Kasumi-1 (cell line): ENCODE results near the gene FRMD4A.
"Not testable (repeated sequence)": the region's sequence is repeated elsewhere in the genome, so short reads cannot be mapped to it uniquely, and the experiment has no call there.

Source experiments
- DNase-seq, 2 experiments: peaks; one replicate each; lab custom pipeline; 2025; lab: John Stamatoyannopoulos, UW

Gene FRMD4A

DNA sequence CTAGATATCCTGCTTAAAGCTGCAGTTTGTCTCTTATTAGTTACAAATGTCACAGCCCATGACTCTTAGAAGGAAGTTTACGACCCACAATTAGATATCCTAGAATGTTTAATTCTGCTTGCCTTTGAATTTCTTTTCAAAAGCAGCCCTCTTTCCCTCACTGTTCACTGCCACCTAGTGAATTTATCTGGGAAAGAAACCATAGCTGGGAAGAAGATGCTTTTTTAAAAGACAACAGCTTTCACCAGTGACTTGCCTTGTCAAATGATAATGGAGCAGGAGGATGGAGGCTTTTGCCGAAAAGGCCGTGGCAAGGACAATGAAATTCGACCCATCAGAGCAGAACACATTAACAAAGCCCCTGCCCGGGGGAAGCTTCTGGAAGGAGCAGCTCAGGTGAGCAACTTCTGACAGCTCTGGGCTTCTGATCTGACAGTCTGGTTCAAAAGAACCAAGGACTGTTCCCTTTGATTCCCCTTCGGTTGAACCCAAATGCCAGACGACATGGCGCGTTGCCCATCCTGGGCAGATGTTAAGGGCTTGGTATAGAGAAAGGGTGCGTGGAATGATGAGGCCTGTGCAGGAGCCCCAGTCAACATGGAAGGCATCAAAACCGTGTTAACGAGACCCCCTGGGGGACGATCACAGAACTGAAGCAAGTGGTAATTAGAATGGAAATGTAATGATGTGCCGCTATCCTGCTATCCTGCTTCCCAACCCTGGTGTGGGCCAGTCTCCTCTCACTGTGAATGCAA is 236.8 kb downstream of the FRMD4A start:
- no peak for DNase-seq

DNA sequence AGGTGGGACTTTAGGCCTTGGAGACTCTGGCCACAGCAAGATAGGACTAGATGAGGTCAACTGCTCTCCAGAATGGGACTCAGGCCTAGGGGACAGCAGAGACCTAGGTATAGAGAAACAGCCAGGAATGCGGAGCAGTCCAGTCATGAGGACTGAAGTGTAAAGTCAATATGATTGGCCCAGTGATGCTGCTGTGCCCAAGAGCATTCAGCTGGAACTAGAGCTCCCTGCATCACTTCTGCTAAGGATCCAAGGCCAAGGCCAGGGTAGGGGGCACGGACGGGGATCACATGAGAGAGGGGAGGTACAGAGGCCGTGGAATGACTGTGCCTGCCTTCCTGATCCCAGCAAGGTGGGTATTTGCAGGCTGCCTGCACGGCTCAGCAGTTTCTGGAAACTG is 237.9 kb downstream of the FRMD4A start:
- DNase-seq, result no peak

DNA sequence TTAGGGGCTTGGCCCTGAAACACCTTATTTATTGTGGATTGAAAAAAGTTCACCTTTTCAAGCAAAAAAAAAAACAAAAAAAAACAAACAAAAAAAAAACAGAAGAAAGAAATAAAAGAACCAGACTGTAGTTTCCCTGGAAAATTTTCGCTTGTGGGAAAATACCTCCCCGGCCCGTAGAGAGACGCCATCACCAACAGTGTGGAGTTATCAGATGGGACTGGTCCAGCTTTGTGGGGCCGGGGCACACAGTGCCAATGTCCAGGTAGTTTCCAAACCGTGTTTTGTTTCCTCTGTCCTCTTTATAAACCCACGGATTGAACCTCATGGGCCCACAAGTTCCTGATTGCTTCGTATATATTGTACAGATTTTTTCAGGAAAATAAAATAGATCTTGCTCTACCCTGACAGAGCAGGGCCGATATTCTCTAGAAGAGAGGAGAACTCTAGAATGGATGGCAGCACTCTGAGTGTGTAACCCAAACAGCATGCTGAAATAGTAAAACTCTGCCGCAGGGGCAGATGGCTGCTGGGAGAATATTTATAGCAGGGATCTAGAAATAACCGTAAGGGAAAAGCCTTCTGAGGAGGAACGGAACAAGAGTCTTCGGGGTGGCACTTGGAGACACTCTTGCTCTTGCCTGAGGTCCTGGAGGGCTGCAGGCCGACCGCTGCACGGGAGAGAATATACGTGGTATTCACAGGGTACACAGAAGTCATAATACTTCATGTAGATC is 241.0 kb downstream of the FRMD4A start:
- no peak for DNase-seq

DNA sequence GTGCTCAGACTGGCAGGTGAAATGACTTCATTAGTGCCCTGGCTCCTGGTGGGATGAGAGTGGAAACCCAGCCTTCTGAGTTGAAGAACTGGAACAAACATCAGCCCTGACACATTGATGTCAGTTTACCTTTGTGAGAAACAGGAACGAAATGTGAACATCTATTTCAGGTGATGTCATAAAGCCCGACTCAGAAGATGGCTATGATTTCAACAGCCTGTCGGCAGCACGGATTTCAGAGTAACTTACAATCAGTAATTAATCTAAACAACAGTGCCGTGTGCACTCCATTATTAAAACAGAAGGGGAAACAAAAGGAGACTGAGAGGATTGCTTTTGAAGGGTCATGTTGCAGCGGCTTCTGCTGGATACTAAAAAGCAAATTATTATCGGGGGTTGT is 243.2 kb downstream of the FRMD4A start:
- DNase-seq, result no peak

DNA sequence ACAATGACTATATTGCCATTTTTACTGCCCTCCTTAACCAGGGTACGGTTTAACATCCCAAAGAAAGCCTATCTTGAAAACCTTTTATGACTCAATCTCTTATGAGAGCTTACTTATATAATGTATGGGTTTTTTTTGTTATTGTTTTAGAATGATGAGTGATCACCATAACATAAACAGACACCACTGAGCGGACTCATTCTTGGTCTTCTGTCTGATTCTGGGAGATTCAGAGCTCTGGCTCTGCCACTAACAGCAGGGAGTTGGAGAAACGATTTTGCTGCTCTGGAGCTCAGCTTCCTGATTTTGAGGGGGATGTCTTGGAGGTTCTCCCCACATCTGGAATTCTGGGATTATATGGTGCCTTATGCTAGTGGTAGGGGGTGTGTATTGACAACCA is 244.1 kb downstream of the FRMD4A start:
- DNase-seq, result no peak

DNA sequence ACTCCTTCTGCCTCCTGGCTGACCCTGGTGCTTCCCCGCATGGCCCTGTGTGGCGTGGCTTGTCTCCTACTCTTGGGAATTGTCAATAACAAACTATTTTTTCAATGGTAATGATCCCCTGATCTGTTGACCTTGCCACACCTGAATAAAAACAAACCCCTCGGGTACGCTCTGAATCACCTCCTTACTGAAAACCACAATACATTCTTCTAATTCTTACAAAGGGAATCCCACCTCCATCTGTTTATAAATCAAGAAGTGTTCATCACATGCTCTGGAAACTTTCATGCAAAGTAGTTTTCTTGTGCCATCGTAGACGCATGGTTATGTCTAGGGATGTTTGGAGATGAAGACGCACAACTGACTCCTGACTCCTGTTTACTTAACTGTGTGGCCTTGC is 245.8 kb downstream of the FRMD4A start:
- no peak for DNase-seq

DNA sequence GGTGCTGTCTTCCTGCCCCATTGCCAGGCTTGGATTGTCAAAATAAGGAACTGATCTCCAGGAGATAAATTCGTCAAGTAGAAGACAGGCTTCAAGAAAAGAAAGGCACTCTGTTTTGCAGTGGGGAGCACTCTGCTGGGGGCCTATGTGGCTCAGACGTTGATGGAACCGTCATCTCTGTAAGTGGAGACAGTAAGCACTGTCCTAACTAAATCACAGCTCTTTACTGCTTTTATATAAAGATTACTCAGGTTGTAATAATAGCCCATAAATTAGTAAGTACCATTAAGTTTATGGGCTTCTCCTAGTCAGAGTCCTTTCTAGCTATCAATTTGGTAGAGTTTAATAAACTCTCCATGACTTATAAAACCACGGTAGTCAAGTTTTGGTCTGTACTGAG is 249.9 kb downstream of the FRMD4A start:
- DNase-seq, result no peak

DNA sequence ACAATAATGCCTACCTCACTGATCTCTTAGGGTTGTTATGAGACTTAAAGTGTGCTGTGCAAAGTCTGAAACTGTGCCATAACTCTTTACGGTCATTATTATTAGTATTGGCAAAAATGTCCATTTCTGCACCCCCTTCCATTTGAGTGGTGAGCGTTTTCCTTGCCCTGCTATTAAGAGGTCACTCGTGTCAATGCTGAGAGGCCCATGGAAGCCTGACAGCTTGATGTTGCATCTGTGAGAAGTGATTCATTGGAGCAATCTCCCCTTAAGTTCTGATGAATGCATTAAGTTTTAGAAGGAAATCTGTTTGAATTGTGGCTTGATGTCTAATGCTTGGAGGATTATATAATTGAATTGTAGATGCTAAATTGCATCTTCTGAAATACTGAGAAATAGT is 253.3 kb downstream of the FRMD4A start:
- DNase-seq, result no peak

DNA sequence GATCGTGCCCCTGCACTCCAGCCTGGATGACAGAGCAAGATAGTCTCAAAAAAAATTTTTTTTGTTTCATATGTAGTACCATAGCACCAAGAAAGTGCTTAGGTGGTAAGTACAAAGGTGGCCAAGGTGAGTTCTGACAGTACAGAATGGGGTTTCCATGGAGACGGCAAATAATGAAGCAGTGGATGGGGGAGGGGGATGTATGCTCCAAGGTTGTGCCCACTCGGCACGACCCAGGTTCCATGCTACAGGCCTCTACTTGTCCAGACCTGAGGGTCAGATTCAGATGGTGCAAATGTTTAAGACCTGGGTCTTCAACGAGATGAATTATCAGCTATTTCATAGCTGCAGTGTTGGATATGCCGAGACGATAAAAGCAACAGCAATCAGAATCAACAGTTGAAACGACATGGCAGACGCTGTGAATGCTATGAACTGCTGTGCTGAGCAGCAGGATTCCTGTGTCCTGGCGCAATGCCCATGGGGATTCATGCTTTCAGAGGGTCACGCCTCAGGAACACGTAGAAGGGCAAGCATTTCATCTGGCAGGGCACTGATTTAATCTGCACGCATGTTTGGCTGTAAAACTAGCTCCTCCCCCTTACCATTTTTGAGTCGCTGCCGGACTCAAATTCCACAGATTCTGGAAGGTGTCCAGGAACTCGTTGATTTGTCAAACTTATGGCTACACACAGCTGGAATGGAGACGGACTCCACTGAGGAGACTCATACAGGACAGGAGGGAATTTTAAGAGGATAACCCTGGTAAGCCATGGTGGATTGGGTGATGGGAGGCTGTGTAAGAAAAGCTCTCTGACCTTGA is 256.5 kb downstream of the FRMD4A start:
- DNase-seq, result no peak

DNA sequence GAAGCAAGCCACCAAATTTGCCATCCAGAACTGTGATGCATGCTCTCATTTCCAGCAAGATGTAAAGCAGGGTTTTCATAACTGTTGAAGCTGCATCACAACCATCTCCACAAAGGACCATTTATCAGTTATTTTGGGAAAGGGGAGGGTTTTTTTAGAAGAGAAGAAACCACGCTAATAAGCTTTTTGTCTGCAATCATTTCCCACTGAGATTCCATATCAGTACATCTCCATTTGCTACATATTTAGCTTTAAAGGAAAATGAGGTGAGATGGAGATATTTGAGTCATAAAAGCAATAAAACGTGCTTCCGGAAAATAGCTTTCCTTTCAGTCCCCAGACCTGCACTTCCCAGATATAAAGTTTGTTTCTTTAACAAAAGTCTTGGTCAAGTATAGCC is 258.2 kb downstream of the FRMD4A start:
- DNase-seq, result no peak

DNA sequence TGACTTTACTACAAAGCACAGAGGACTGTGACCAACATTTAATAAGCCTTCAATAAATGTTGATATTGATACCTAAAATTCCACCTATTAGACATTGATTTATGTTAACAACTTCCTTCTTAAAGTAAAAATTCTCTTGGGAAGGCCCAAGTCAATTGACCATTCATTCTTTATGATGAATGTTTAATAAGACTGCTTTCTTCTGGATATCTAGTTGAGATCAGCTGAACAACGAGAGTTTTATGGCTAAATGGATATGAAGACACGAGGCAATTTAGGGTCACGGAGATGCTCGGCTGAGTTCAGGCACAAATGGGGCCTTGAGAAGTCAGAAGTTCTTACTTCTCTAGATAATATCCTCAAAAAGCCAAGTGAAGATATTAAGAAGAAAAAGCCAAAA is 258.8 kb downstream of the FRMD4A start:
- DNase-seq, result no peak

DNA sequence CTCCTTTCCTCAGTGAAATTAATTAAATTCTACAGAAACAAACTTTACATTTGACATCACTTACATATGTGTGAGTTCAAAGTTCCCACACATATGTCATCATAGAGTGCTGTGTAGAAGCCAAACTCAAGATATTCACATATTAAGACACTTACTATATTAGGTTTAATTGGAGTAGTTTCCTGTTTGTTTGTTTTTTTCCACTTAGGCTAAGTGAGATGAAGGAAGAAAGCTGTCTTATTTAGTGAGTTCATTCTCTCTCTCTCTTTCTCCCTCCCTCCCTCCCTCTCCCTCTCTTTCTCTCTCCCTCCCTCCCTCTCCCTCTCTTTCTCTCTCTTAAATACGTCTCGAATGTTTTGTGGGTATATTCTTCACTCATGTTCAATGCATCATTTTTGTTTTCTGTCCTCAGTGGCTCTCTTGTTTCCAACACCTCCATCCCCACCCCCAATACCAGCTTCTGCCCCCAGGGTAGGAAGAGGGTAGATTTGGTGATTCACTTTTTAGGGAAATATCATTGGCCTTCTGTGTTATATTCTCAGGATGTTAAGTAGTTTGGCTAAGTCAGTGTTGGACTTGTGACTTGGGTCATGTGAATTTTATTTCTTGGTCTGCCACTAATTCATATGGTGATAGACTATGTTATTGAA is 262.0 kb downstream of the FRMD4A start:
- DNase-seq, result no peak

DNA sequence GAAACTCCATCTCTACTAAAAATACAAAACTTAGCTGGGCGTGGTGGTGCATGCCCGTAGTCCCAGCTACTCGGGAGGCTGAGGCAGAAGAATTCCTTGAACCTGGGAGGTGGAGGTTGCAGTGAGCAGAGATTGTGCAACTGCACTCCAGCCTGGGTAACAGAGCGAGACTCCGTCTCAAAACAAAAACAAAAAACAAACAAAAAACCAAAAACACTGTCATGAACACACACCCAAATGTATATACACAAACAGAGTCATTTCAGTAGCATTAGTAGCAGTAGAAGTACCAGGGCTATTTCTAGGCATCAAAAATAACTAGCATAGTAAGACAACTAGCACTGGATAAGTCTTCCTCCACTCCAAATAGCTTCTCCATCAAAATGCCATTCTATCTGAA is 263.1 kb downstream of the FRMD4A start:
- not testable (repeated sequence) for DNase-seq

DNA sequence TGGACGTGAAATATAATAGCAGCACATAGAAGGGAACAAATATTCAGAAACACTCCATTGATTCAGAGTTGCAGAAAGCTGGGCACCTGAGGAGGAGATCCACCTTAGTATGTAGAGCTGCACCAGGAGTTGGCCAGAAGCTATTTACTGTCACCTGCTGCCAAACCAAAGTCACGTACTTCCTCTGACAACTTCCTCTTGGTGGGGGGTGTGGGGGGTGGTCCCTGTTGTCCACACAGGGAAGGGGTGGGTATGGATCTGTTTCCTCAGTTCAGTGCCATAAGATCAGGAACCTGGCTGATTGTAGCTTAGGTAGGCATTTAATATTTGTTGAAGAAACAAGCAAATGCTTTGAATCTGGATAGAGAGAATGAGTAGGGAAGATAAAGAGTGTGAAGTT is 264.6 kb downstream of the FRMD4A start:
- no peak for DNase-seq

DNA sequence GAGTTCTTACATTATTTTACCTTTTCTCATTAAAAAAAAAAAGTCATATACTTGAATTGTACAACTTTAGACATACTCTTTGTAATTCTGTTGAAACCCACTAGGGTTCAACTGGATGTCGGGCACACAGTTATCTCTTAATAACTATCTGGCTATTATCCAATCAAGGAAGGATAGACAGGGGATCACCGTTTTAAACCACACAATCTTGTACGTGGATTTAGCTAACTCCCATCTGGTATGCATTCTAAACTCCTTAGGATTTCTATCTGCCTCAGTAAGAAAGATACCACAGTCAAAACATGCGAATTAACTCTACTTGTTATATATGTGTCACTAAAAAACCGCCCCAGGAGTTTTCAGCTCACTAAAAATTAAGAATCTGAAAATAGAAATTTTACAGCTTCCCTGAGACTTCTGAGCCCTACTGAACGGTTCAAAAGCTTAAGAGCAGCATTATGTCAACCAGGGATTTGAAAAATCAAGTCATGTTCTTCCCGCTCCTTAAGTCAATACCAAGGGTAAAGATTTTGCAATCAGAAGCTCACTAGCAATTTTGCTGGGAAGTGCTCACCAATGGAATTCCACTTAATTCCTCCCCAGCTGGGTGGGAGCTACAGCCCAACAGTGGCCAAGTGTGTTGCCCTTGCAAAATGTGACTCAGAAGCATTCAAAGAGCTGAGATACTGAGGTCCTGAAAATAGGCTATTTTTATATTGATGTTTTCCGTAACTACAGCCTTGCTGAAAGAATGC is 267.0 kb downstream of the FRMD4A start:
- DNase-seq, result no peak

DNA sequence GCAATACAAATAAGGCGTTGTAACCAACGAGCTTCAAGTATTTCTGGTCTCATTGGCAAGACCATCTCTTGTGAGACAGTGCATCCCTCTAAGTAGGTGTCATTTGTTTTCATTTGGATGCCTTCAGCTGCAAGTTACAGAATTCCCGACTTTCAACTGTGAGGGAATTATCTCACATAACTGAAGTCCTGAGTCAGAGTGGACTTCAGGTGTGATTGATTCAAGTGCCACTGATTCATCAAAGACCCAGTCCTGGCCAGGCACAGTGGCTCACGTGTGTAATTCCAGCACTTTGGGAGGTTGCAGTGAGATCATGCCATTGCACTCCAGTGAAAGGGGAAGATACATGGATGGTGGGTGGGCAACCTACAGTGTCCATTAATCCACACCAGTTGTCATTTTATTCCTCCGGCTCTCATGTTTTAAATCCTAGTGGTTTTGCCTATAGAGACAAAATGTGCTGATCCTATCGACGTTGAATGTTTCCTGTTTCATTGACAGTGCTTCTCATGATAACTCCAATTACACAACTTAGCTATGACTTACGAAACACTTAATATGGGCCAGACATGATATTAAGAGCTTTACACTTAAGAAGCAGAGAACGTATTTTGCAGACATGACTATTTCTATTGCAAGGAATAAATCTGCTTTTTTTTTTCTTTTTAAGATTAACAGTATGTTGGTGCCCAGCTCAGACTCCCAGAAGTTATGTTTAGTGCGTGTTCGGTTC is 268.0 kb downstream of the FRMD4A start:
- no peak for DNase-seq

DNA sequence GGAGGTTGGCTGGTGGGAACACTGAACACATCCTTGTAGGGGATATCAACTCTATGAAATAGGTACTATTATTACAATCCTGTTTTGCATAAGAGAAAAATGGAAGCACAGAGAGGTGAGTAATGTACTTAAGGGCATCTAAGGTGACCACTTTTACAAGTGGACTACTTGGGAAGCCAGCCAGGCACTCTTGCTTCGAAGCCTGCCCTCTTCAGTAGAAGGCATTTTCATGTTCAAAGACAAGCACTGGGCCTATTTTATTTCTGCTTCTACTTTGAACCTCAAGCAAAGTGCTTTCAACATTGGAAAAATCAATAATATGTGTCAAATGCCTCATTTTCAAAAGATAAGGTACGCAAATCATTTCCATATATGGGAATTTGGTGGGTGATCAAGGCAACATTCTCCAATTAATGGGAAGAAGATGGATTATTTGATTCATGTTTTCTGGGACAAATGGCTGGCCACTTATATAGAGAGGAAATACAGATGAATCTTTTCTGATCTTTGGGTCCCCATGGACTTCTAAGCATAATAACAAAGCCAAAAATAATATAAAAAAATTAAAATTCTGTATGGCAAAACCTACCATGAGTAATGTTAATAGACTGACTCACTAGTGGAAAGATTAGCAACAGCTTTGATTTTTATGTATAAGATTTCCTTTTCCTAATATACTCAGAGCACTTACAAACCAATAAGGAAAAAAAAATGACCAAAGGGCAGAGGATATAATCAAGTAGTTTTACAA is 270.2 kb downstream of the FRMD4A start:
- DNase-seq, result no peak

DNA sequence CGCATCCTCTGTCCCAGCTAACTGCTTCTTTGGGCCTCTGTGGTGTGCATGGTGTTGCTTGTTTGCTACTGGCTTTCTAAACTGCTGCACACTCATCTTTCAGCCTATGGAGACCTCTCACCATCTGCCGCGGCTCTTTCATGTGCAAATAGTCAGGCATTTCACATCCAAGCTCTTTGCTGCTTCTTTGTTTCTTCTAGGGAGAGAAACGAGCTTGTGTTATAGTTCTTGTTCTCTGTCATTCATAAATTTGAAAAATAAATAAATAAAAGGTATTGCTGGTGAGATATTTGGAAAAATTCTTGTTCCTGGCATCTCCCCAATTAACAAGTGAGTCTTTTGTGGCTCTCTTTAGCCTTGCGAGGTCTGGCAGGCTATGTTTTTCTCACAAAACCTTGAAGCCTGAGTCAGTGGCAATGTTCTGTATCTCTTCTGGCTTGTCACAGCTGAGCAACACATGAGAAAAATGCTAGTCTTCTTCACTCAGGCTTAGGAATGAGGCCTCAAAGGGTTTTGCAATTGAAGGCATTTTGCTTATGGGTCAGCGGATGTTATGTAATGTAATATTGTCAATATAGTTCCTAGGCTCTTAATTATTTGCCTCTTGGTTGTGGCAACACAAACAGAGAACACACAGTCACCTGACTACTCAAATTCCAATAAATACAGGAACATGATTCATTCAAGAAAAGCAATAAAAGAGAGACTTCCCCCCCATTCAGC is 274.0 kb downstream of the FRMD4A start:
- DNase-seq, result no peak

DNA sequence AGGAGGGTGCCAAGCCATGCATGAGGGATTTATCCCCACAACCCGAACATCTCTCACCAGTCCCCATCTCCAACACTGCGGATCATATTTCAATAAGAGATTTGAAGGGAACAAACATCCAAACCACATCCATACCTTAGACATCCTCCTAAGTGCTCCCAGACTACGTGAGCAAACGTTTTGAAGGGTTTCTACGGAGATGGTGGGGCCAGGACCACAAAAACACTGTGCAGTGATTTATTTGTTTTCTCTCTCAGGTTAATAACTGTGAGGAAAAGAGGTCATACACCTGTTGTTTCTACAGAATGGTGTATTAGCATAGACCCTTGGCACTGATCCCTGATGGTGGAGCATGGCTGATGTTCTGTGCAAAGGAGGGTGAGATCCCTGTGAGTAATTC is 277.8 kb downstream of the FRMD4A start:
- no peak for DNase-seq

DNA sequence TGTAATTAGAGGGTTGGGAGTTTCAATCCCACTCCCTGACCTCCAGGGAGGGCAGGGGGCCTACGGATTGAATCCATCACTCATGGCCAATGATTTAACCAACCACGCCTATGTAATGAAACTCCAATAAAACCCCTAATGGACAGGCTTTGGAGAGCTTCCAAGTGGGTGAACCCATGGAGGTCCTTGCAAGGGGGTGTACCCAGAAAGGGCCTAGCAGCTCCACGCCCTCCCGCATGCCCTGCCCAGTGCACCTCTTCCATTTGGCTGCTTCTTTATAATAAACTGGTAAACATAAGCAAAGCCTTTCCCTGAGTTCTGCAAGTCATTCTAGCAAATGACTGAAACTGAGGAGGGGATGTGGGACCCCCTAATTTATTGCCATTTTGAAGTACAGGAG is 280.1 kb downstream of the FRMD4A start:
- no peak for DNase-seq
